AG10803 (cell line): ENCODE data around the gene TRIM37.
"Not testable (repeated sequence)": the region's sequence is repeated elsewhere in the genome, so short reads cannot be mapped to it uniquely, and the experiment has no call there.

Source experiments
- DNase-seq: peaks from one replicate; pipeline ENCODE4 v3.0.0; 2010; ENCODE audit warnings: low read depth
- H3K4me3 ChIP-seq: 2 replicates; pipeline ENCODE4 v1.5.1; 2011; ENCODE audit warnings: mild to moderate bottlenecking, low read length, control low read depth
- CTCF ChIP-seq: conservative IDR thresholded peaks from 2 replicates; pipeline ENCODE4 v1.5.1; 2011; ENCODE audit warnings: mild to moderate bottlenecking, low read length, control low read depth, inconsistent platforms

The TRIM37 gene

DNA sequence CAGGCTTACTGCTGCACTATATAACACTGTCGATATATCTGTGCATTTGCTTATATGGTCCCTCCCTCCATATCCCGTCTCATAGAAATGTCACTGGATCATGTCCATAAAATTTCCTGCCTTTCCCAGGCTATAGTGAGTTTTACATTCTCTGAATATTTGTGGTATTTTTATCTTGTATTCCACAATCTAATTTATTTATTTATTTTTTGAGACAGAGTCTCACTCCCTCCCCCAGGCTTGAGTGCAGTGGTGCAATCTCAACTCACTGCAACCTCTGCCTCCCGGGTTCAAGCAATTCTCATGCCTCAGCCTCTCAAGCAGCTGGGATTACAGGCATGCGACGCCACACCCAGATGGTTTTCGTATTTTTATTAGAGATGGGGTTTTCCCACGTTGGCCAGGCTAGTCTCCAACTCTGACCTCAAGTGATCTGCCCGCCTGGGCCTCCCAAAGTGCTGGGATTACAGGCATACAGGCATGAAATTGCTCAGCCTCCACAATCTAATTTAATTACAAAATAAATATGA, 12.9 kb downstream of the TRIM37 start:
- H3K4me3 ChIP-seq, result no peak overlapping the region
- peak; percentile 97 for DNase-seq
- TF ChIP-seq CTCF, result no peak

- TF ChIP-seq CTCF, result no peak
- no peak overlapping the region for H3K4me3 ChIP-seq
- no peak for DNase-seq
Observed at GRCh38 chr17:59093145-59093701, 13.5 kb downstream of the TRIM37 start.

DNA sequence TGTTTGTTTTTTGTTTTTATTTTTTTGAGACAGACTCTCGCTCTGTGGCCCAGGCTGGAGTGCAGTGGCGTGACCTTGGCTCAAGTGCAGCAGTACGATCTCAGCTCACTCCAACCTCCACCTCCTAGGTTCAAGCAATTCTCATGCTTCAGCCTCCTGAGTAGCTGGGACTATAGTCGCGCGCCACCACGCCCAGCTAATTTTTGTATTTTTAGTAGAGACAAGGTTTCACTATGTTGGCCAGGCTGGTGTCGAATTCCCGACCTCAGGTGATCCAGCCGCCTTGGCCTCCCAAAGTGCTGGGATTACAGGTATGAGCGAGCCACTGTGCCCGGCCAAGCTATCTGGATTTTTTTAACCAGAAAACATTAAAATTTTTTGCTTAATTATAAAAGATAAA, 16.1 kb downstream of the TRIM37 start:
- DNase-seq, result not testable (repeated sequence)

DNA sequence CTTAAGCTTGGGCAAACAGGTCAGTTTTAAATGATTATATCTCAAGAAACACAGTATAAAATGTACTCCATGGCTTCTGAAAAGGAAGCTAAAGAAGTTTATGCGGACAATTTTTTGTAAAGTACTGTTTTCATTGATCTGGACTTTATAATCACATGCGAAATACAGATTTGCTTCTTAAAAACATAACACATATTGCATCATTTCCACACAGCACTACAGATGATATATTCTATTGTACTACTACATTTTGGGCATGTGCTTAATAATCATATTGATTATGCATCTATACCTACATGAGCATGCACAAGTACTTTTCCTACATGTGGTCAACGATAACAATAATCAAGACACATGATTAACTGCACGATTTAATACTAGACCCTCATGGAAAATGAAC, 22.5 kb downstream of the TRIM37 start:
- DNase-seq, result no peak
- TF ChIP-seq CTCF, result no peak

More for the DNA sequence above, 16.1 kb downstream of the TRIM37 start:
- not testable (repeated sequence) for H3K4me3 ChIP-seq

GRCh38 chr17:59074494-59074893, 32.2 kb downstream of the TRIM37 start:
- no peak for TF ChIP-seq CTCF
- no peak overlapping the region for H3K4me3 ChIP-seq
- peak; percentile 69 for DNase-seq

More for the DNA sequence above, 22.5 kb downstream of the TRIM37 start:
- no peak overlapping the region for H3K4me3 ChIP-seq

DNA sequence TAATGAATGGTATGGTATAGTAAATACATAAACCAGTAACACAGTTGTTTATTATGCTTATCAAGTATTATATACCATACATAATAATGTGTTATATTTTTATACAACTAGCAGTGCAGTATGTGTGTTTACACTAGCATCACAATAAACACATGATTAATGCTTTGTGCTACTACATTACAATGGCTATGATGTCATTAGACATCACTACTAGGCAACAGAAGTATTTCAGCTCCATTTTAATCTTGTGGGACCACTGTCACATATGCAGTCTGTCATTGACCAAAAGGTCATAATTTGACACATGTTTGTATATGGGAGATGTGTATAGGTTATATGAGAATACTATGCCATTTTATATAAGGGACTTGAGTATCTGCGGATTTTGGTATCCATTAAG, 32.7 kb downstream of the TRIM37 start:
- H3K4me3 ChIP-seq, result no peak overlapping the region
- DNase-seq, result no peak
- no peak for TF ChIP-seq CTCF

- H3K4me3 ChIP-seq, result no peak overlapping the region
- no peak for DNase-seq
- no peak for TF ChIP-seq CTCF
Observed at GRCh38 chr17:59069856-59070255, 36.8 kb downstream of the TRIM37 start.
